OCI-LY3 (cell line): ENCODE measurements around the gene PGP.

Source experiments
- H2AFZ ChIP-seq: fragments of 200-600, 300-600 bp; shearing (Covaris generic); 2 replicates; pipeline ENCODE4 v1.6.0; 2014; ENCODE audit warnings: antibody characterized with exemption, low read depth, low read length
- H3K27ac ChIP-seq: fragments of 200-600, 300-600 bp; sonication (generic); 2 replicates; pipeline ENCODE4 v1.5.1; 2014; ENCODE audit warnings: mild to moderate bottlenecking, low read length, moderate library complexity, mixed read lengths
- H3K27me3 ChIP-seq: fragments of 200-600, 300-600 bp; sonication (generic); 2 replicates; pipeline ENCODE4 v1.6.1; 2014; ENCODE audit warnings: low read depth, low read length, mixed read lengths
- H3K36me3 ChIP-seq: fragments of 200-600, 300-600 bp; sonication (generic); replicated peaks from 2 replicates; pipeline ENCODE3; 2014; ENCODE audit warnings: low read depth, low read length, mixed read lengths
- H3K4me1 ChIP-seq: fragments of 300-600, 200-600 bp; sonication (generic); 2 replicates; pipeline ENCODE4 v1.6.1; 2014; ENCODE audit warnings: low read length, mixed read lengths
- H3K4me2 ChIP-seq: fragments of 200-600, 300-600 bp; sonication (generic); 2 replicates; pipeline ENCODE4 v1.6.1; 2014; ENCODE audit warnings: low read length, mixed read lengths
- H3K4me3 ChIP-seq: fragments of 300-600, 200-600 bp; sonication (generic); 2 replicates; pipeline ENCODE4 v1.5.1; 2014; ENCODE audit warnings: antibody characterized with exemption, mild to moderate bottlenecking, low read length, moderate library complexity
- H3K79me2 ChIP-seq: fragments of 300-600, 200-600 bp; shearing (Covaris generic); 2 replicates; pipeline ENCODE4 v1.6.1; 2014; ENCODE audit warnings: mild to moderate bottlenecking, low read length, mixed read lengths
- H3K9ac ChIP-seq: fragments of 300-600, 200-600 bp; shearing (Covaris generic); 2 replicates; pipeline ENCODE4 v1.6.0; 2014; ENCODE audit warnings: mild to moderate bottlenecking, low read length, moderate library complexity
- H3K9me3 ChIP-seq: fragments of 200-600, 300-600 bp; shearing (Covaris generic); 2 replicates; pipeline ENCODE4 v1.6.1; 2014; ENCODE audit warnings: low read length, mixed read lengths; ENCODE audit not compliant: insufficient read depth
- H4K20me1 ChIP-seq: fragments of 200-600, 300-600 bp; sonication (generic); 2 replicates; pipeline ENCODE4 v1.6.1; 2016; ENCODE audit warnings: low read length, mixed read lengths; ENCODE audit not compliant: insufficient read depth
- EZH2phosphoT487 ChIP-seq: fragments of 200-600 bp; shearing (Covaris generic); IDR thresholded peaks from 2 replicates; pipeline ENCODE4 v1.6.1; 2018; ENCODE audit warnings: antibody characterized with exemption, mixed run types, low read depth
- TF ChIP-seq, protein P1 (sequence below): fragments of 200-600, 300-600 bp; sonication (generic); IDR thresholded peaks from 2 replicates; pipeline ENCODE4 v1.5.1; 2014; ENCODE audit warnings: antibody characterized with exemption, low read length, low read depth

The PGP gene

DNA sequence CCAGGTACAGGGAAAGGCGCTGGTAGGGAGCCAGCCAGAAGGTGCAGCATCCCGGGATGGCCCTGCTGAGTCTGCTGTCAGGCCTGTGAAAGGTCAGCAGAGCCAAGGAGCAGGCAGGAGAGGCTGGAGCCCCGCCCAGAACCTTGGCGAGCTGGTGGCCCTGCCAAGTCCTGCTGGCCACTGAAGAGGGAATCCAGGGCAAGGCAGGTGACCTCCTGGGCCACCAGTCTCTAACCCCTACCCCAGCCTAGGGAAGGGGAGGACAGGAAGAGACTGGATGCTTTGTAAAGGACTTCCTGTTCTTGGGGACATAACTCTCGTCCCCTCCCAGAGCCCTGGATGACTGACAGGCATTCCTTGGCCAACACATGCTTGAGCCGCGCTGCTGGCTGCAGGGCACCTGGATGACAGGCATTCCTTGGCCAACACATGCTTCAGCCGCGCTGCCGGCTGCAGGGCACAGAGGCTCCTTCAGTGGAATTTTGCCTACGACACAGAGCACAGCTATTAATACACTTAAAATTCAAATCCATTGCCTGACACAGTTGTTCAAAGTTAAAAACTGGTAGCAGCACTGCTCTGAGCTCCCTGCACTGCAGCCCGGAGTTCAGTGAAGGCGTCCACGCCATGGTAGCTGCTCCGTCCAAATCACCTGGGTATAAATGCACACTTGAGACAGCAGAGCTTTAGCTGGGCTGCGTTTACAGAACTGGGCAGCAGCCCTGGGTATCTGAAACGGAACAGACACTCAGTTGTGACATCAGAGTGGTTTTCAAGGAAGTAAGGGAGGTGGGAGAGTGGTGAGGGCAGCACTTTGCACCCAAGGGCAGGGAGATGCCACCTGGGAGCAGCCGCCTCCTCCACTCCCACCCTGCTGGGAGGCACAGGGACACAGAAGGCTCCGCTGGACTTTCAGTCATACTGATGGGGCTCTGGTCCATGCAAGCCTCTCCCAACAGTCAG, 2.0 kb downstream of the PGP start:
- Histone ChIP-seq H3K9me3 (no peaks in the 10 kb centered on the region), H3K4me3 (peak overlapping the region; percentile 98), H3K36me3 (peaks cover 16% of the 10 kb centered on the region), H3K4me1 (peaks cover 12% of the 10 kb centered on the region), H3K27ac (no peak overlapping the region), H2AFZ (no peak overlapping the region), H3K79me2 (peaks cover 20% of the 10 kb centered on the region), H3K4me2 (peak overlapping the region; percentile 88), H3K9ac (peak overlapping the region; percentile 81; the same call in 1 of the 2 replicates), H4K20me1 (peaks cover 7% of the 10 kb centered on the region), H3K27me3 (no peaks in the 10 kb centered on the region)
- no peak for TF ChIP-seq EZH2phosphoT487
- TF ChIP-seq, protein P1, sequence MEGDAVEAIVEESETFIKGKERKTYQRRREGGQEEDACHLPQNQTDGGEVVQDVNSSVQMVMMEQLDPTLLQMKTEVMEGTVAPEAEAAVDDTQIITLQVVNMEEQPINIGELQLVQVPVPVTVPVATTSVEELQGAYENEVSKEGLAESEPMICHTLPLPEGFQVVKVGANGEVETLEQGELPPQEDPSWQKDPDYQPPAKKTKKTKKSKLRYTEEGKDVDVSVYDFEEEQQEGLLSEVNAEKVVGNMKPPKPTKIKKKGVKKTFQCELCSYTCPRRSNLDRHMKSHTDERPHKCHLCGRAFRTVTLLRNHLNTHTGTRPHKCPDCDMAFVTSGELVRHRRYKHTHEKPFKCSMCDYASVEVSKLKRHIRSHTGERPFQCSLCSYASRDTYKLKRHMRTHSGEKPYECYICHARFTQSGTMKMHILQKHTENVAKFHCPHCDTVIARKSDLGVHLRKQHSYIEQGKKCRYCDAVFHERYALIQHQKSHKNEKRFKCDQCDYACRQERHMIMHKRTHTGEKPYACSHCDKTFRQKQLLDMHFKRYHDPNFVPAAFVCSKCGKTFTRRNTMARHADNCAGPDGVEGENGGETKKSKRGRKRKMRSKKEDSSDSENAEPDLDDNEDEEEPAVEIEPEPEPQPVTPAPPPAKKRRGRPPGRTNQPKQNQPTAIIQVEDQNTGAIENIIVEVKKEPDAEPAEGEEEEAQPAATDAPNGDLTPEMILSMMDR, result no peak

DNA sequence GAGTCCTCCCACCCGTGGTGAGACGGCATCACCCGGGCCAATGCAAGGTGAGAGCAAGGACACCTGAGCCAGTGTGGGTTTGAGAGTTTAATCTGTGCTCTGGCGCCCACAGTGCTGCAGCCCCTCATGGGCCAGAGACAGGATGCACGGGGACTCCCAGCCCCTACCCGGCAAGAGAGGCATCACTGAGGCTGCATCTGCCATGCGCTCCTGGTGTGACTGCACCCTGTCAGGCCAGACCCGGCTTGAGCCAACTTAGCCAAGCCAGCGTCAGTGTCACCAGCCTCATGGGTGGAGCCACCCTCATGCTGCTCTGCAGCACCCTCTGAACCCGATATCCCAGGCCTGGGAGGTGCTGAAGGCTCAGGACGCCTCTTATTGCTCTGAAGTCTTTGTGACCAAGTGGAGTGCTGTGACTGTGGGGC, 2.7 kb downstream of the PGP start:
- H3K4me2 ChIP-seq, result no peak overlapping the region
- H3K9ac ChIP-seq, result no peak overlapping the region
- peaks cover 7% of the 10 kb centered on the region for H4K20me1 ChIP-seq
- H3K79me2 ChIP-seq, result peaks cover 24% of the 10 kb centered on the region
- TF ChIP-seq EZH2phosphoT487, result no peak
- TF ChIP-seq, protein P1, result no peak
- no peak overlapping the region for H3K4me3 ChIP-seq
- H3K36me3 ChIP-seq, result peaks cover 22% of the 10 kb centered on the region
- no peaks in the 10 kb centered on the region for H3K9me3 ChIP-seq
- no peak overlapping the region for H3K27ac ChIP-seq
- H3K4me1 ChIP-seq, result peaks cover 13% of the 10 kb centered on the region
- H3K27me3 ChIP-seq, result no peaks in the 10 kb centered on the region
- no peak overlapping the region for H2AFZ ChIP-seq

- no peak within 1 kb of the TSS for H3K9ac ChIP-seq
- H3K27ac ChIP-seq, result no peak within 1 kb of the TSS
- H3K36me3 ChIP-seq, result peaks cover 25% of the 10 kb centered on the region
Observed at GRCh38 chr16:2210386-2211365, 4.0 kb downstream of the PGP start, which contains the start of gene BRICD5. BRICD5 (minus strand) TSS chr16:2210863; CDS start chr16:2210833, 30 bp downstream.

More at GRCh38 chr16:2210386-2211365, 4.0 kb downstream of the PGP start, which contains the start of gene BRICD5:
- H4K20me1 ChIP-seq, result peaks cover 7% of the 10 kb centered on the region
- H3K27me3 ChIP-seq, result no peaks in the 10 kb centered on the region
- TF ChIP-seq EZH2phosphoT487, result no peak
- TF ChIP-seq, protein P1, result no peak
- H2AFZ ChIP-seq, result no peak within 1 kb of the TSS
- H3K9me3 ChIP-seq, result no peaks in the 10 kb centered on the region
- peaks cover 37% of the 10 kb centered on the region for H3K79me2 ChIP-seq
- H3K4me2 ChIP-seq, result no peak within 1 kb of the TSS
- H3K4me1 ChIP-seq, result peaks cover 21% of the 10 kb centered on the region
- H3K4me3 ChIP-seq, result no peak within 1 kb of the TSS
